Epithelial cell of esophagus (primary cell): ENCODE measurements around the gene NR3C1.

ENCODE experiments used
- DNase-seq: peaks from one replicate; pipeline ENCODE4 v3.0.0; 2010; ENCODE audit warnings: low read depth
- H3K4me3 ChIP-seq: 2 replicates; pipeline ENCODE4 v1.5.1; 2011; ENCODE audit warnings: mild to moderate bottlenecking, low read length, control low read depth
- TF ChIP-seq, protein P1 (sequence below): IDR thresholded peaks from 2 replicates; pipeline ENCODE4 v1.5.1; 2011; ENCODE audit warnings: low read depth, mild to moderate bottlenecking, low read length, control low read depth, inconsistent platforms; ENCODE audit not compliant: insufficient read depth; ENCODE audit errors: missing control alignments

Gene NR3C1

DNA sequence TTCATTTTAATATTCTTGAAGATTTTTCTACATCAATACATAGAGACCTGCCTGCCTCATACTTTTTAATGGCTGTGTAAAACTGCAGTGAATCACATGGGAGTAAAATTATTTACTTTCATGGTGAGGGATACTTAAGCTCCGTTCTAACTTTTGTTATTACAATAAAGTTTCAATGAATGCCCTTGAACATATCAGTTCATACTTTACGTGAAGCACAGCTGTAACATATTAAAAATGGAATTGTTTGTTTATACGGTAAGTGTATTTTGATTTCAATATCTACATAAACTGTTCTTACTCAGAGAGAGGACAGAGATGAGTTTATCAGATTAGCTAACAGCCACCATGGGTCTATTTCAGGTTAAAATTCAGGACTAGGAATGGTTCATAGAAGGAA lies 155.1 kb downstream of the NR3C1 start:
- DNase-seq, result no peak
- TF ChIP-seq, protein P1, sequence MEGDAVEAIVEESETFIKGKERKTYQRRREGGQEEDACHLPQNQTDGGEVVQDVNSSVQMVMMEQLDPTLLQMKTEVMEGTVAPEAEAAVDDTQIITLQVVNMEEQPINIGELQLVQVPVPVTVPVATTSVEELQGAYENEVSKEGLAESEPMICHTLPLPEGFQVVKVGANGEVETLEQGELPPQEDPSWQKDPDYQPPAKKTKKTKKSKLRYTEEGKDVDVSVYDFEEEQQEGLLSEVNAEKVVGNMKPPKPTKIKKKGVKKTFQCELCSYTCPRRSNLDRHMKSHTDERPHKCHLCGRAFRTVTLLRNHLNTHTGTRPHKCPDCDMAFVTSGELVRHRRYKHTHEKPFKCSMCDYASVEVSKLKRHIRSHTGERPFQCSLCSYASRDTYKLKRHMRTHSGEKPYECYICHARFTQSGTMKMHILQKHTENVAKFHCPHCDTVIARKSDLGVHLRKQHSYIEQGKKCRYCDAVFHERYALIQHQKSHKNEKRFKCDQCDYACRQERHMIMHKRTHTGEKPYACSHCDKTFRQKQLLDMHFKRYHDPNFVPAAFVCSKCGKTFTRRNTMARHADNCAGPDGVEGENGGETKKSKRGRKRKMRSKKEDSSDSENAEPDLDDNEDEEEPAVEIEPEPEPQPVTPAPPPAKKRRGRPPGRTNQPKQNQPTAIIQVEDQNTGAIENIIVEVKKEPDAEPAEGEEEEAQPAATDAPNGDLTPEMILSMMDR, result no peak
- H3K4me3 ChIP-seq, result no peak overlapping the region

DNA sequence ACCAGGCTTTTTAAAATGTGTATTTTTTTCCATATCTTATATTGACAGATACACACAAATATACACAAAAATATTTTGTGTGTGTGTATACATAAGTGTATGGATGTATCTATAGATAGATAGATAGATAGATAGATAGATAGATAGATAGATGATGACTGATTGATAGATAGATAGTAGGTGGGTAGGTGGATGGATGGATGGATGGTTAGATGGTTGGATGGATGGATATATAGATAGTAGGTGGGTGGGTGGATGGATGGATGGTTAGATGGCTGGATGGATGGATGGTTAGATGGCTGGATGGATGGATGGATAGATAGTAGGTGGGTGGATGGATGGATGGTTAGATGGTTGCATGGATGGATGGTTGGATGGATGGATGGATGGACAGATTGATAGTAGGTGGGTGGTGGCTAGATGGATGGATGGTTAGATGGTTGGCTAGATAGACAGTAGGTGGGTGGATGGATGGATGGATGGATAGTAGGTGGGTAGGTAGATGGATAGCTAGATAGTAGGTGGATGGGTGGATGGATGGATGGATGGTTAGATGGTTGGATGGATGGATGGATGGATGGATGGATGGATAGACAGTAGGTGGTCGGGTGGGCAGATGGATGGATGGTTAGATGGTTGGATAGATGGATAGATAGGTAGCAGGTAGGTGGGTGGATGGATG lies 156.2 kb downstream of the NR3C1 start:
- TF ChIP-seq, protein P1, result no peak
- no peak for DNase-seq
- no peak overlapping the region for H3K4me3 ChIP-seq

DNA sequence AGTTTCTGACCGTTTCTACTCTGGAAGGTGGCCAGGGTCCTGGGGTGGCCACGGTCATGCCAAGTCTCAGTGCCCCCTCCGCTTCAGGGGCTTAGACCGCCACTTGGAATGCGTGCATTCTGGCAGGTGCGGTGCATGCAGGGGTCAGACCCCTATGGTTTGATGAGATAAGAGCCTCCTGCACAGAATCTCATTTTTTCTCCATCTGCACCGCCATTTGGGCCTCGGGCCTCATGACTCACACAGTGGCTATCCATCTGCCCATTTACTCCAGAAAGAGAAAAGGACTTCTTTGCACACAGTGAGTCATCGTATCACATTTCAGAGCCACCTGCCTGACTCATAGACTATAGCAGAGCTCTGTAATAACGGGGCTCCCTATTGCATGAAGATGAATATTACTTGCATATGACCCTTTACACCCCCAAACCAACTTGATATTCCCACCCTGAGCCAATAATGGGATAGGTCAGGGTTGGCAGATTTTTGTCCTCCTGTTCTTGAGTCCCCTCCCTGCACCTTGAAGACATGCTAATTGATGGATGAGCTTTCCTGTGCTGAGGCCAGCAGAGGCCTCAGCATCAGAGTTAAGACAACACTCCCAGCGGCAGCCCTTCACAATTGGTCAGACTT lies 157.4 kb downstream of the NR3C1 start:
- TF ChIP-seq, protein P1, result no peak
- peak; percentile 97 for DNase-seq
- H3K4me3 ChIP-seq, result no peak overlapping the region

DNA sequence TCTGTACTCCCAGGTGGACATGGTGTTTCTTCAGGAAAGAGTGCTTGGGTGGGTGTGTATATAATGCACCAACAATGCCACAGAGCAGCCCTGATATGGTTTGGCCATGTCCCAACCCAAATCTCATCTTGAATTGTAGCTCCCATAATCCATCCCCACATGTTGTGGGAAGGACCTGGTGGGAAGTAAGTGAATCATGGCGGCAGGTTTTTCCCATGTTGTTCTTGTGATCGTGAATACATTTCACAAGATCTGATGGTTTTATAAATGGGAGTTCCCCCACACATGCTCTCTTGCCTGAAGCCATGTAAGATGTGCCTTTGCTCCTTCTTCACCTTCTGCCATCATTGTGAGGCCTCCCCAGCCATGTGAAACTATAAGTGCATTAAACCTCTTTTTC lies 158.5 kb downstream of the NR3C1 start:
- TF ChIP-seq, protein P1, result no peak
- peak; percentile 63 for DNase-seq
- no peak overlapping the region for H3K4me3 ChIP-seq

DNA sequence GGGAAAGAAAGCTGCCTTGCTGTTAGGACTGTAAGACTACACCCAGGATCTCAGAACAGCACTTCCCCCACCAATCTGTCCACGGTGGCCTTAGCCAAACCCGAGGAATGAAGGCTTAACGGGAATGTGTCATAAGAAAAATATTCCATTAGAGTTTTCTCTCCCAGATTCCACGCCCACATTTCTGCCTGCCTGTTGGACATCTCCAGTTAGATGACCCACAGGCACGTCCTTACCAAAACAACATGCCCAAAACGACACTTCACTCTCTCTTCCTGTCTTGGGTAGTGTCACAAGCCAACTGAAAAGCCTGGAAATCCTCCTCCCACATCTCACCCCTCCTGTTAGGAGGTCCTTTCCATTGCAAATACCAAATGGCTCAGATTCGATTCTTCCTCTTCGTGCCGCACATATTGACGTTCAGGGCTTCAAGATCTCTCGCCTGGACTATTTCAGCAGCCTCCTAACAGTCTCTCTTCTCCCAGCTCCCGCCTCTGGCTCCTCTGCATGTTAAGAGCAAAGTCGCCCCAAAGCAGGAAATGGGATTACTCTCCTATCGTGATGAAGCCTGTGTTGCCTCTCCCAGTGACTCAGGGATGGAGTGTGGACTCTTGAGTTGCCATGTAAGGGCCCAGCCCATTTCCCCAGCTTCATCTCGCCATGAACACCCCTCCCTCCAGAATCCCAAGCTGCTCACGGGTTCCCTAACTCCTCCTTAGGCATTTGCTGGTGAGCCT lies 159.3 kb downstream of the NR3C1 start:
- TF ChIP-seq, protein P1, result no peak
- H3K4me3 ChIP-seq, result peak overlapping the region; percentile 15
- DNase-seq, result peak; percentile 96

DNA sequence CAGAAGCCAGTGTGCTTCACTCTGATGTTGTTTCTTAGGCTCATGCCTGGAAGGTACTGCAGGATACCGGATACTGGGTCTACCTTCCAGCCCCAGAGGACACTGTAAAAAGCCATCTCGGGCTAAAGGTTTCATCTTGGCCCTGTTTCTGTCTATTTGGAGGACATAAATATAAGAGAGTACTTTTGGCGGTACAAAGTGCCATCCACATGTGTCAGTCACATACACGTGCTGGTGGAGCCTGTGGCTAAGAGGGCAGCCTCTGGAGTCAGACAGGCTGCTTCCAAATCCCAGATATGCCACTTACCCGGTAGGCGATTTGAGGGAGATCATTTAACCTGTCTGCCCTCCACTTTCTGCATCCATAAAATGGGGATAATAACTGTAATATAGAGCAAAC lies 160.4 kb downstream of the NR3C1 start:
- TF ChIP-seq, protein P1, result no peak
- H3K4me3 ChIP-seq, result no peak overlapping the region
- no peak for DNase-seq
